Type B pancreatic cell (in vitro differentiated cells): ENCODE measurements around the gene SLC2A13. TPM values are rescaled to one million over a fixed set of nuclear protein-coding genes. Genes with fewer than 3 reads are reported as not detected.
"Not testable (repeated sequence)": the region's sequence is repeated elsewhere in the genome, so short reads cannot be mapped to it uniquely, and the experiment has no call there.

Experiments
- DNase-seq: peaks from one replicate; pipeline ENCODE4 v3.0.0; 2021; ENCODE audit warnings: mixed read lengths; ENCODE audit not compliant: unreplicated experiment; ENCODE audit errors: extremely low spot score
- H3K27ac Mint-ChIP-seq: 2 replicates; pipeline ENCODE4 v1.8.0; 2021; ENCODE audit warnings: mild to moderate bottlenecking, mixed read lengths
- H3K27me3 Mint-ChIP-seq: 2 replicates; pipeline ENCODE4 v1.8.0; 2021; ENCODE audit warnings: mixed read lengths
- H3K36me3 Mint-ChIP-seq: 2 replicates; pipeline ENCODE4 v1.8.0; 2021; ENCODE audit warnings: mixed read lengths
- H3K4me1 Mint-ChIP-seq: one replicate; pipeline ENCODE4 v1.8.0; 2021; ENCODE audit warnings: mixed read lengths; ENCODE audit not compliant: unreplicated experiment
- H3K4me3 Mint-ChIP-seq: 2 replicates; pipeline ENCODE4 v1.8.0; 2021; ENCODE audit warnings: mild to moderate bottlenecking, mixed read lengths
- H3K9me3 Mint-ChIP-seq: 2 replicates; pipeline ENCODE4 v1.8.0; 2021; ENCODE audit warnings: mixed read lengths
- CTCF ChIP-seq: fragments of 200-600 bp; sonication (generic); conservative IDR thresholded peaks from 2 replicates; pipeline ENCODE4 v1.5.0; 2021; ENCODE audit warnings: antibody characterized with exemption, mild to moderate bottlenecking
- total RNA-seq: library from RNA; stranded (reverse); gene quantifications from 2 replicates; pipeline ENCODE4 v1.2.1, GENCODE V29; 2021; ENCODE audit warnings: low replicate concordance

The SLC2A13 gene
- total RNA-seq, 1 donor from 2014 or later, result 7.1 TPM

DNA sequence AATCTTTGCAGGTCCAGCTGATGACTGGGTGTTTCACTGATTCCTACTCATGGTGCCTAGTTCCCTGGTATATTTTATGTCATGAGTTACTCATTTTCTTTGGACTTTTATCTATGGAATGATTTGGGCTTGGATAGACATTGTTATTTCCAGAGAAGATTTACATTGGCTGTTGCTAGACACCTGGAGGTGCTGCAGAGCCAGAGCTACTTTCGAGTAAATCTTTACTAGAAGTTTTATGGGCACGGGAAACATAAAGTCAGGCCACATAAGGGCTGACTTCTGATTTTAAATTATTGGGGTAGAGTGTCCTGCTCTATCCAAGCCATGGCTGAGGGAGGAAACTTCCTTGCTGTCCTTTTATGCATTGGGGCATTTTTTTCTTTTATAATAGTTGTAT is 310.4 kb downstream of the SLC2A13 start:
- Mint-ChIP-seq H3K27me3 (no peaks in the 10 kb centered on the region), H3K4me3 (no peak overlapping the region), H3K4me1 (no peaks in the 10 kb centered on the region), H3K27ac (no peak overlapping the region), H3K9me3 (no peaks in the 10 kb centered on the region), H3K36me3 (no peaks in the 10 kb centered on the region)
- no peak for TF ChIP-seq CTCF
- no peak for DNase-seq

- H3K9me3 Mint-ChIP-seq, result no peaks in the 10 kb centered on the region
- no peak for TF ChIP-seq CTCF
- H3K4me3 Mint-ChIP-seq, result no peak overlapping the region
- no peak for DNase-seq
- no peaks in the 10 kb centered on the region for H3K36me3 Mint-ChIP-seq
- no peaks in the 10 kb centered on the region for H3K27me3 Mint-ChIP-seq
- H3K27ac Mint-ChIP-seq, result no peak overlapping the region
- H3K4me1 Mint-ChIP-seq, result no peaks in the 10 kb centered on the region
Observed at GRCh38 chr12:39792938-39793337, 312.9 kb downstream of the SLC2A13 start.

GRCh38 chr12:39788239-39788638 is 317.6 kb downstream of the SLC2A13 start:
- Mint-ChIP-seq H3K36me3 (no peaks in the 10 kb centered on the region), H3K27me3 (no peaks in the 10 kb centered on the region)
- no peak for TF ChIP-seq CTCF

GRCh38 chr12:39785814-39786213 is 320.1 kb downstream of the SLC2A13 start:
- DNase-seq, H3K9me3 Mint-ChIP-seq, H3K27ac Mint-ChIP-seq, H3K4me3 Mint-ChIP-seq, H3K27me3 Mint-ChIP-seq, H3K36me3 Mint-ChIP-seq, H3K4me1 Mint-ChIP-seq: not testable (repeated sequence)

More at GRCh38 chr12:39788239-39788638, 317.6 kb downstream of the SLC2A13 start:
- H3K27ac Mint-ChIP-seq, result no peak overlapping the region
- H3K9me3 Mint-ChIP-seq, result no peaks in the 10 kb centered on the region
- H3K4me1 Mint-ChIP-seq, result no peaks in the 10 kb centered on the region
- H3K4me3 Mint-ChIP-seq, result no peak overlapping the region
- no peak for DNase-seq

GRCh38 chr12:39782026-39782545 is 323.8 kb downstream of the SLC2A13 start:
- Mint-ChIP-seq H3K27ac (no peak overlapping the region), H3K4me1 (no peaks in the 10 kb centered on the region), H3K9me3 (peaks cover 3% of the 10 kb centered on the region)

More at GRCh38 chr12:39782026-39782545, 323.8 kb downstream of the SLC2A13 start:
- no peak for TF ChIP-seq CTCF
- Mint-ChIP-seq H3K36me3 (no peaks in the 10 kb centered on the region), H3K4me3 (no peak overlapping the region), H3K27me3 (no peaks in the 10 kb centered on the region)
- DNase-seq, result no peak
